ENCODE measurements around the gene TRAPPC8. TPM values are rescaled to one million over a fixed set of nuclear protein-coding genes. Genes with fewer than 3 reads are reported as not detected.

TRAPPC8 gene
- total and polyA plus RNA-seq, 2 of the 13 experiments (the other 11 are each of a cell fraction or from before 2014, with no cell fraction given) = 34.6 to 50.8 TPM

DNA sequence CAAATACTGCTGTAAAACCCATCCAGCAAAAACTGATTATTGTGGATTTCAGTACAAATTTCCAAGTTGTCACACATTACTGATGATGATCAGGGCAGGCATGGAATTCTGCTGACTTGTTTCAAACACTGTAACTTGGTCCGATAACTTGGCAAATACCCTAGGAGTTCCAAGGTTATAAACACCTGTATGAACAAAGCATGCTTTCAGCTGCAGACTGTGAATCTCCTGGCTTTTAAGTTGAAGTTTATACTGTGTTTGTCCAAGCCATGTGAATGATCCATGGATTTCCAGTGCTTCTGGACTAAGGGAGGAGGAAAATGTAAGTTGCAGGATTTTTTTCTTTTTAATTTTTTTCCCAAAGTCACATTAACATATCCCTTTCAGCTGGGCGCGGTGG lies 112.2 kb downstream of the TRAPPC8 start (continued):
- TF ChIP-seq ZNF883 (CRISPR knock-in tag; IDR thresholded peaks at IDR 0.05; ENCODE audit: not compliant biosample characterization) (no peak), MAZ (IDR thresholded peaks at IDR 0.05; ENCODE audit: borderline replicate concordance, low read depth, low read length) (no peak), MAZ (CRISPR knock-in tag; IDR thresholded peaks at IDR 0.05; ENCODE audit: low read depth) (no peak), HDAC1 (CRISPR knock-in tag; IDR thresholded peaks at IDR 0.05) (peak; percentile 54), SOX13 (IDR thresholded peaks at IDR 0.05) (no peak), SOX13 (CRISPR knock-in tag; conservative IDR thresholded peaks at IDR 0.05 in 1 of 2, IDR thresholded peaks at IDR 0.05 in 1 of 2) (peak in 1 of 2 experiments; percentile 63; a peak in 1 of 4 replicates), ZNF235 (CRISPR knock-in tag; IDR thresholded peaks at IDR 0.05; ENCODE audit: borderline replicate concordance) (no peak), ZFP37 (CRISPR knock-in tag; IDR thresholded peaks at IDR 0.05; ENCODE audit: borderline replicate concordance) (no peak), ZMYM4 (CRISPR knock-in tag; IDR thresholded peaks at IDR 0.05) (0 out of 2 replicates have a peak, but pooled peaks have one; percentile 39), FOXO1 (CRISPR knock-in tag; IDR thresholded peaks at IDR 0.05) (peak; percentile 72), MTA3 (CRISPR knock-in tag; IDR thresholded peaks at IDR 0.05) (no peak), MAFK (conservative IDR thresholded peaks at IDR 0.05 in 1 of 2, IDR thresholded peaks at IDR 0.05 in 1 of 2; ENCODE audit: low read length in 2 of 2) (peak; percentile 55 to 62), HNF4A (CRISPR knock-in tag; IDR thresholded peaks at IDR 0.05) (peak; percentile 67), IRF2 (CRISPR knock-in tag; IDR thresholded peaks at IDR 0.05) (0 out of 2 replicates have a peak, but pooled peaks have one; percentile 18), PHF21A (CRISPR knock-in tag; IDR thresholded peaks at IDR 0.05) (peak; percentile 61), ZNF501 (CRISPR knock-in tag; IDR thresholded peaks at IDR 0.05) (no peak), YEATS4 (CRISPR knock-in tag; IDR thresholded peaks at IDR 0.05; ENCODE audit: borderline replicate concordance) (no peak), POLR2A (IDR thresholded peaks at IDR 0.05; ENCODE audit: insufficient read depth in 1 of 2, low read depth in 2 of 2, low read length in 2 of 2) (no peak)
- TF ChIP-seq, protein P1, sequence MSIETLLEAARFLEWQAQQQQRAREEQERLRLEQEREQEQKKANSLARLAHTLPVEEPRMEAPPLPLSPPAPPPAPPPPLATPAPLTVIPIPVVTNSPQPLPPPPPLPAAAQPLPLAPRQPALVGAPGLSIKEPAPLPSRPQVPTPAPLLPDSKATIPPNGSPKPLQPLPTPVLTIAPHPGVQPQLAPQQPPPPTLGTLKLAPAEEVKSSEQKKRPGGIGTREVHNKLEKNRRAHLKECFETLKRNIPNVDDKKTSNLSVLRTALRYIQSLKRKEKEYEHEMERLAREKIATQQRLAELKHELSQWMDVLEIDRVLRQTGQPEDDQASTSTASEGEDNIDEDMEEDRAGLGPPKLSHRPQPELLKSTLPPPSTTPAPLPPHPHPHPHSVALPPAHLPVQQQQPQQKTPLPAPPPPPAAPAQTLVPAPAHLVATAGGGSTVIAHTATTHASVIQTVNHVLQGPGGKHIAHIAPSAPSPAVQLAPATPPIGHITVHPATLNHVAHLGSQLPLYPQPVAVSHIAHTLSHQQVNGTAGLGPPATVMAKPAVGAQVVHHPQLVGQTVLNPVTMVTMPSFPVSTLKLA (IDR thresholded peaks at IDR 0.05) = peak; percentile 27; the same call in 1 of the 2 replicates
- TF ChIP-seq, protein P2, sequence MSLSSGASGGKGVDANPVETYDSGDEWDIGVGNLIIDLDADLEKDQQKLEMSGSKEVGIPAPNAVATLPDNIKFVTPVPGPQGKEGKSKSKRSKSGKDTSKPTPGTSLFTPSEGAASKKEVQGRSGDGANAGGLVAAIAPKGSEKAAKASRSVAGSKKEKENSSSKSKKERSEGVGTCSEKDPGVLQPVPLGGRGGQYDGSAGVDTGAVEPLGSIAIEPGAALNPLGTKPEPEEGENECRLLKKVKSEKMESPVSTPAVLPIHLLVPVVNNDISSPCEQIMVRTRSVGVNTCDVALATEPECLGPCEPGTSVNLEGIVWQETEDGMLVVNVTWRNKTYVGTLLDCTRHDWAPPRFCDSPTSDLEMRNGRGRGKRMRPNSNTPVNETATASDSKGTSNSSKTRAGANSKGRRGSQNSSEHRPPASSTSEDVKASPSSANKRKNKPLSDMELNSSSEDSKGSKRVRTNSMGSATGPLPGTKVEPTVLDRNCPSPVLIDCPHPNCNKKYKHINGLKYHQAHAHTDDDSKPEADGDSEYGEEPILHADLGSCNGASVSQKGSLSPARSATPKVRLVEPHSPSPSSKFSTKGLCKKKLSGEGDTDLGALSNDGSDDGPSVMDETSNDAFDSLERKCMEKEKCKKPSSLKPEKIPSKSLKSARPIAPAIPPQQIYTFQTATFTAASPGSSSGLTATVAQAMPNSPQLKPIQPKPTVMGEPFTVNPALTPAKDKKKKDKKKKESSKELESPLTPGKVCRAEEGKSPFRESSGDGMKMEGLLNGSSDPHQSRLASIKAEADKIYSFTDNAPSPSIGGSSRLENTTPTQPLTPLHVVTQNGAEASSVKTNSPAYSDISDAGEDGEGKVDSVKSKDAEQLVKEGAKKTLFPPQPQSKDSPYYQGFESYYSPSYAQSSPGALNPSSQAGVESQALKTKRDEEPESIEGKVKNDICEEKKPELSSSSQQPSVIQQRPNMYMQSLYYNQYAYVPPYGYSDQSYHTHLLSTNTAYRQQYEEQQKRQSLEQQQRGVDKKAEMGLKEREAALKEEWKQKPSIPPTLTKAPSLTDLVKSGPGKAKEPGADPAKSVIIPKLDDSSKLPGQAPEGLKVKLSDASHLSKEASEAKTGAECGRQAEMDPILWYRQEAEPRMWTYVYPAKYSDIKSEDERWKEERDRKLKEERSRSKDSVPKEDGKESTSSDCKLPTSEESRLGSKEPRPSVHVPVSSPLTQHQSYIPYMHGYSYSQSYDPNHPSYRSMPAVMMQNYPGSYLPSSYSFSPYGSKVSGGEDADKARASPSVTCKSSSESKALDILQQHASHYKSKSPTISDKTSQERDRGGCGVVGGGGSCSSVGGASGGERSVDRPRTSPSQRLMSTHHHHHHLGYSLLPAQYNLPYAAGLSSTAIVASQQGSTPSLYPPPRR (CRISPR knock-in tag; IDR thresholded peaks at IDR 0.05; ENCODE audit: borderline replicate concordance) = peak; percentile 44; the same call in 1 of the 2 replicates
- TF ChIP-seq, protein P3, sequence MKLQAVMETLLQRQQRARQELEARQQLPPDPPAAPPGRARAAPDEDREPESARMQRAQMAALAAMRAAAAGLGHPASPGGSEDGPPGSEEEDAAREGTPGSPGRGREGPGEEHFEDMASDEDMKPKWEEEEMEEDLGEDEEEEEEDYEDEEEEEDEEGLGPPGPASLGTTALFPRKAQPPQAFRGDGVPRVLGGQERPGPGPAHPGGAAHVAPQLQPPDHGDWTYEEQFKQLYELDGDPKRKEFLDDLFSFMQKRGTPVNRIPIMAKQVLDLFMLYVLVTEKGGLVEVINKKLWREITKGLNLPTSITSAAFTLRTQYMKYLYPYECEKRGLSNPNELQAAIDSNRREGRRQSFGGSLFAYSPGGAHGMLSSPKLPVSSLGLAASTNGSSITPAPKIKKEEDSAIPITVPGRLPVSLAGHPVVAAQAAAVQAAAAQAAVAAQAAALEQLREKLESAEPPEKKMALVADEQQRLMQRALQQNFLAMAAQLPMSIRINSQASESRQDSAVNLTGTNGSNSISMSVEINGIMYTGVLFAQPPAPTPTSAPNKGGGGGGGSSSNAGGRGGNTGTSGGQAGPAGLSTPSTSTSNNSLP (IDR thresholded peaks at IDR 0.05; ENCODE audit: low read depth, low read length) = 0 out of 2 replicates have a peak, but pooled peaks have one; percentile 14
- TF ChIP-seq, protein P4, sequence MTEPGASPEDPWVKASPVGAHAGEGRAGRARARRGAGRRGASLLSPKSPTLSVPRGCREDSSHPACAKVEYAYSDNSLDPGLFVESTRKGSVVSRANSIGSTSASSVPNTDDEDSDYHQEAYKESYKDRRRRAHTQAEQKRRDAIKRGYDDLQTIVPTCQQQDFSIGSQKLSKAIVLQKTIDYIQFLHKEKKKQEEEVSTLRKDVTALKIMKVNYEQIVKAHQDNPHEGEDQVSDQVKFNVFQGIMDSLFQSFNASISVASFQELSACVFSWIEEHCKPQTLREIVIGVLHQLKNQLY (CRISPR knock-in tag; IDR thresholded peaks at IDR 0.05) = peak; percentile 92
- TF ChIP-seq, protein P5, sequence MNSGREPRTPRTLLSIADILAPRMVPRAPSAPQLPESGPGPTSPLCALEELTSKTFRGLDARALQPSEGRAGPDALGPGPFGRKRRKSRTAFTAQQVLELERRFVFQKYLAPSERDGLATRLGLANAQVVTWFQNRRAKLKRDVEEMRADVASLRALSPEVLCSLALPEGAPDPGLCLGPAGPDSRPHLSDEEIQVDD (CRISPR knock-in tag; IDR thresholded peaks at IDR 0.05; ENCODE audit: borderline replicate concordance) = no peak
